Activated T-cell treated with anti-CD3 and anti-CD28 coated beads, Interleukin-2, amount 50 U/mL, for 24 hours (primary cell): Measurements from ENCODE around the gene UTP20.
A peak's percentile ranks its signal among the peaks of the same experiment; 100 is the strongest.

Source experiments
- DNase-seq: peaks from one replicate; pipeline ENCODE4 v3.0.0-alpha.2; 2020
- H3K27ac Mint-ChIP-seq: 2 replicates; pipeline ENCODE4 v1.8.0; 2020; ENCODE audit warnings: mild to moderate bottlenecking, mixed read lengths
- H3K27me3 Mint-ChIP-seq: 2 replicates; pipeline ENCODE4 v1.8.0; 2020; ENCODE audit warnings: mixed read lengths
- H3K36me3 Mint-ChIP-seq: 2 replicates; pipeline ENCODE4 v1.8.0; 2020; ENCODE audit warnings: low read depth, mixed read lengths
- H3K4me1 Mint-ChIP-seq: 2 replicates; pipeline ENCODE4 v1.8.0; 2020; ENCODE audit warnings: low read depth, mixed read lengths
- H3K4me3 Mint-ChIP-seq: 2 replicates; pipeline ENCODE4 v1.8.0; 2020; ENCODE audit warnings: mild to moderate bottlenecking, moderate library complexity, mixed read lengths
- H3K9me3 Mint-ChIP-seq: 2 replicates; pipeline ENCODE4 v1.8.0; 2020; ENCODE audit warnings: mixed read lengths

The UTP20 gene

DNA sequence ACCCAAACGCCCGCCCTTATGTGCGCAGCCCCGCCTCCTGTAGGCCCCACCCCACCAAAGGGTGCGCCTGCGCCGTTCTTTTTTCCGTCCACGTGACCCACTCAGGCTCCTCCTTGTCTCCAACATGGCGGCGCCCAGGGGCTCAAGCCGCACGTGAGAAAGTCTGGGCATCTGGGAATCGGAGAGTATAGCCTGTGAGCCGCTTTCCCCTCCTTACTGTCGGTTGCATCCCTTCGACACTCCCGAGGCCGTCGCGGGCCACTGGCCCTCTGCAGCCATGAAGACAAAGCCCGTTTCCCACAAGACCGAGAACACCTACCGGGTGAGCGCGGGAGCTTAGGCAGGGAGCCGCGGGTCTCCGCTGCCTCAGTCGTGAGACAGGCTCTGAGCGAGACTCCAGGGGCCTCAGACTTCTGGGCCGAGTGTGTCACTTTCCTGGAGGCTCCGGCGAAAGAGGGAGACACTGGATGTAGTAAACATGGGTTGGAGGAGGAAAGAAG, at the start of gene UTP20:
Gene UTP20 (plus strand): TSS at position 100 of the 500 bp plus-strand sequence. CDS start 178 bp downstream, at position 278.
- Mint-ChIP-seq H3K4me1 (peaks cover 23% of the 10 kb centered on the region), H3K27me3 (peaks cover 23% of the 10 kb centered on the region), H3K9me3 (no peaks in the 10 kb centered on the region), H3K27ac (peak within 1 kb of the TSS; percentile 98), H3K36me3 (peaks cover 44% of the 10 kb centered on the region), H3K4me3 (peak within 1 kb of the TSS; percentile 98)
- DNase-seq = peak; percentile 97

DNA sequence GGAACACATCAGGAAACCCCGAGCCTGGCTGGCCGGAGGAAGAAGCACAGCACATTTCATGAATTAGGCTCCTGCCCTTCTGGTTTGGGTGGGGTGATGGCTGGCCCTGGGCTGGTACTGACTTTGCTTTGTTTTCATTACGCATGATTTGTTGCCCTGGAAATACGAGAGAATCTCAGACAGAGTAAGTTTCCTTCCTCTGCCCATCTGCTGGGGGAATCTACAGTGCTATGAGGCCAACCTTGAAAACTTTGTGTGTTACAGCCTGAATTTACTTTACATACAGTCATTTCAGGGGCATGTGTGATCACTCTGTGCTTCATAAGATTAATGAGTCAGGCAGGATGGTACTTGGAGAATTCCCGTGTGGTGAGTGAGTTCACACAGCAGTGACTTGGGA, 49.4 kb upstream of the UTP20 start:
- H3K4me1 Mint-ChIP-seq = no peaks in the 10 kb centered on the region
- no peak for DNase-seq
- no peak overlapping the region for H3K4me3 Mint-ChIP-seq
- H3K36me3 Mint-ChIP-seq = no peaks in the 10 kb centered on the region
- no peaks in the 10 kb centered on the region for H3K9me3 Mint-ChIP-seq
- peaks cover 10% of the 10 kb centered on the region for H3K27me3 Mint-ChIP-seq
- H3K27ac Mint-ChIP-seq = no peak overlapping the region

DNA sequence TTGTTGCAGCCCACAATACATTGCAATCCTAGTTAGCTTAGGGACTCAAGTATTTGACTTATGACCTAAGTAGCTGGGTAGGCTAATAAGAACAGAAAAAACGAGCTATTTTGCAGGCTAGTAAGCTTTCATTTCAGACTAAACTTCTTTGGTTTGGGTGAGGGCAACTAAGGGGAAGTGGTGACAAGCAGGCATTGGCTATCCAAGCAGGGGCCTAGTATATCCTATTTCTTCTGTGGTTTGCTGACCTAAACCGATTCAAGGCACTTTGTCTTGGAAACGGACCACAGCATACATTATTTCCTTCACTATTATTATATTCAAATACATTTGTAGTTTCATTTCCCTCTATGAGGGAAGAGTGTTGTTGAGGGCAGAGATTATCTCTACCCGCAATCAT, 48.3 kb upstream of the UTP20 start:
- Mint-ChIP-seq H3K27me3 (peaks cover 11% of the 10 kb centered on the region), H3K4me1 (no peaks in the 10 kb centered on the region), H3K9me3 (no peaks in the 10 kb centered on the region), H3K27ac (no peak overlapping the region), H3K4me3 (no peak overlapping the region), H3K36me3 (no peaks in the 10 kb centered on the region)
- no peak for DNase-seq

DNA sequence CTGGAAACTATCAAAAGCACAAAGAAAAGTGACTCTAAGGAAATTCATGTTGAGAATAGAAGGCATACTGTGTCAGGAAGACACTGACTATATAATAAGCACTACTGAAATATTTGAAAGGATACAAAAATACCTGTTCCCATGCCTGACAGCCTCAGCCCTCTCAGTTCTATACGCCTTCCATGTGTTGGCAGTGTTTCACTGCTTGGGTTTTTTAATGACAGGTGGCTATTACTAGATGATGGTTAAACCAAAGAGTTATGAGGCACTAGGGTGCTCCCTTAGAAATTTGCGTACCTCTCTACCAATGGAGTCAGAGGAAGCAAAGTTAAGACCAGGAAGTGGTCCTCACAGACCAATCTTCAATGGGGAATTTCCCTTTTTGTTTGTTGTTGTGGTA, 44.2 kb upstream of the UTP20 start:
- peaks cover 17% of the 10 kb centered on the region for H3K27me3 Mint-ChIP-seq
- no peaks in the 10 kb centered on the region for H3K9me3 Mint-ChIP-seq
- no peak overlapping the region for H3K4me3 Mint-ChIP-seq
- DNase-seq = no peak
- no peaks in the 10 kb centered on the region for H3K4me1 Mint-ChIP-seq
- H3K36me3 Mint-ChIP-seq = no peaks in the 10 kb centered on the region
- H3K27ac Mint-ChIP-seq = no peak overlapping the region

DNA sequence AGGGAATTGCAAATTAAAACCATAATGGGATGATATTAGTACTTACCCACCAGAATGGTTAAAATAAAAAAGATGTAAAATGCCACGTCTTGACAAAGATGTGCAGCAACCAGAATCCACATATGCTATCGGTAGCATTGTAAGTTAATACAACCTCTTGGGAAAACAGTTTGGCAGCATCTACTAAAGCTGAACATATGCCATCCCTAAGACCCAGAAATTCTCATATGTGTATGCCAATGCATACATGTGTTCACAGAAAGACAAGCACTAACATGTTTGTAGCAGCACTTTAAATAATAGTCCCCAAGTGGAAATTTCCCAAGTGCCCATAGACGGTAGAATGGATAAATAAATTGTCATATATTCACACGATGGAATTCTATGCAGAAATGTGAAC, 41.6 kb upstream of the UTP20 start:
- DNase-seq = no peak
- Mint-ChIP-seq H3K4me1 (no peaks in the 10 kb centered on the region), H3K27me3 (peaks cover 17% of the 10 kb centered on the region), H3K27ac (no peak overlapping the region), H3K4me3 (no peak overlapping the region), H3K9me3 (no peaks in the 10 kb centered on the region), H3K36me3 (no peaks in the 10 kb centered on the region)

DNA sequence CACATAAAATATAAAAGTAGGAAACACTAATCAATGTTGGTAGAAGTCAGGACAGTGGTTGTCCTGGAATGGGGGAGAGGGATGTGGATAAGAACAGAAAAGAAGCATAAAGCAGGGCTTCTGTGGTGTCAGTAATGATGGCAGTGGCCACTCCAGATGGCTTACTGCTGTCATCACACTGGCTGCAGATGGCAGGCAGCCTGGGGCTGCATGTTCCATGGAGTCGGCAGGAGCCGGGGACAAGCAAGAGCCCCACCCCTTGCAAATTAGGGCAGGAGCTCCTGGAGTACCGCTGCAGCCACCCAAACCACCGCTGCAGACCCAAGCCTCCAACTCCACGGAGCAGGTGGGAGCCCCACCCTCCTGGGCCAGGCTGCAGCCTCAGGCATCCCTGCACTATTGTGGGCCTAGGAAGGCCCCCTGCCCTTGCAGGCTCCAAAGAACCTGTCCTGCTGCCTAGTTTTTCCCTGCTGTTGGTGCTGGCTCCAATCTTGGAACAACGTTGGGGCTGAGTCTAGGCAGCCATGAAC, 41.0 kb upstream of the UTP20 start:
- peaks cover 16% of the 10 kb centered on the region for H3K27me3 Mint-ChIP-seq
- no peaks in the 10 kb centered on the region for H3K4me1 Mint-ChIP-seq
- H3K36me3 Mint-ChIP-seq = no peaks in the 10 kb centered on the region
- H3K4me3 Mint-ChIP-seq = no peak overlapping the region
- DNase-seq = no peak
- H3K9me3 Mint-ChIP-seq = no peaks in the 10 kb centered on the region
- no peak overlapping the region for H3K27ac Mint-ChIP-seq

DNA sequence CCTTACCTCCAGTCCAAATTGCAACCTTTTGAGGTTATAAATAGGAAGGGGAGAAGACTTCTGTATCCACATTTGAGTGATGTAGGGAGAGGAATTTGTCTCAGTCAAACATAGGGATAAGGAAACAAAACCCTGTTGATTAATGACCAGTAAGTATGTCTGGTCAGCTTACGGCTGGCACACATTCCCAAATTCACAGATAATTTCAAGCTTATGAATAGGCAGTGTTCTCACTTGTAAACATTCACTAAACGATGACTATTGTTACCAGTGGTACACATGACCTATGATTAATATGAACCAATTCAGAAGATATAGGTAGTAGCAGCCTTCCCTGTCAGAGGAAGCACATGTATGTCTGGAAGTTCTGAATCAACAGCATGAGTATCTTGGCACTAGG, 36.8 kb upstream of the UTP20 start:
- no peak overlapping the region for H3K4me3 Mint-ChIP-seq
- no peaks in the 10 kb centered on the region for H3K4me1 Mint-ChIP-seq
- H3K9me3 Mint-ChIP-seq = no peaks in the 10 kb centered on the region
- H3K36me3 Mint-ChIP-seq = no peaks in the 10 kb centered on the region
- H3K27ac Mint-ChIP-seq = no peak overlapping the region
- no peak for DNase-seq
- H3K27me3 Mint-ChIP-seq = peaks cover 7% of the 10 kb centered on the region

DNA sequence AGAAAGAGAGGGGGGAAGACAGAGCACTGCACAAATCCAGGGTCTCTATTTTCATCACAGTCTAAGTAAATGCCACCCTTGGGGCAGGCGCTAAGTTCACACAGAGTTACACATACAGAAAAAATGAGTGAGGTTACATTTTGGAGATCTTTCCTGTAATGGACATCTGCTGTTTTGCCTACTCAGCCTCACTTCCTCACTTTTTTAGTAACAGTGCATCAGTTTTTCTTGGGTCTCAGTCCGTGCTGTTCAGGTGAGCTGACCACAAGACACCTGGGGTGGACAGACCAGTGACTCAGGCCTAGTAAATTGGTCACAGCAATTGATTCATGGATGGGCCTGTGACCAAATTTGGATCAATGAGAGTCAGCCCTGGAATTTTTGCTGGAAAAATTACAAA, 36.3 kb upstream of the UTP20 start:
- H3K4me3 Mint-ChIP-seq = no peak overlapping the region
- no peaks in the 10 kb centered on the region for H3K9me3 Mint-ChIP-seq
- H3K27me3 Mint-ChIP-seq = peaks cover 2% of the 10 kb centered on the region

DNA sequence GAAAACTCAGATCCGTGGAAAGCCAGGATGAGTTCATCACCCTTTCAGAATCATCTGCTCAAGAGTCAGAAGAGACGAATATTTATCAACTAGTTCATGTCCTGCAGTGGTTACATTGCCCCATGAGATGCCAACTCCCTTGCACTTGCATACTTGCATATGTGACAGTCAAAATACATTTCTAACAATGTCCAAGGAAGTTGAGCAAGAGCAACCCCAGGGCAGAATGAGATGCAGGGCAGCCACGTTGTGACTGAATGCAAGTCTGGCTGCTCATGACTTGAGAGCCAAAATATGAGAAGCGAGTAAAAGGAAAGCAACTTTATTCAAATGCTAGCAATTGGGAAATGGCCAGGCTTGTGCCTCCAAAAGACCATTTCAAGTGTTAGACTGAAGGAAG, 23.6 kb upstream of the UTP20 start:
- Mint-ChIP-seq H3K36me3 (no peaks in the 10 kb centered on the region), H3K4me1 (no peaks in the 10 kb centered on the region), H3K9me3 (no peaks in the 10 kb centered on the region), H3K4me3 (no peak overlapping the region), H3K27ac (no peak overlapping the region), H3K27me3 (peaks cover 10% of the 10 kb centered on the region)
- no peak for DNase-seq

More for the DNA sequence above, 36.3 kb upstream of the UTP20 start:
- H3K4me1 Mint-ChIP-seq = no peaks in the 10 kb centered on the region
- H3K36me3 Mint-ChIP-seq = no peaks in the 10 kb centered on the region
- no peak for DNase-seq
- no peak overlapping the region for H3K27ac Mint-ChIP-seq

DNA sequence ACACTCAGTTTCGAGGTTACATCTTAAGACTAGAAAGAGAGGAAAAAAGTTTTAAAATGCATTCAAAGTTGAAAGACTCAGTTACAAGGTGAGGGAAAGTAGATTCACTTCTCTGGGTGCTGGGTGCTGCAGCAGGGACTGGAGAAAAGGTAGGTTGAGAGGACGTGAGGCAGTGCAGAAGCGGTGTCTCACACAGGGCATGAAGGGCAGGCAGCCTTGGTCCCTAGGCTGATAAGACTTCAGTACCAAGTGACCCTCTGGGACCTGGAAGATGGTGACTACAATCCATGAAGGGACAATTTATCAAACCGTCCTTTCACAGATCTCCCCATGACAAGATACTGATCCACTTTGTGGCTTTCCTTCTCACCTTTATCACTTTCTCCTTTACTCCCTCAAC, 22.5 kb upstream of the UTP20 start:
- H3K4me3 Mint-ChIP-seq = no peak overlapping the region
- H3K4me1 Mint-ChIP-seq = no peaks in the 10 kb centered on the region
- peaks cover 10% of the 10 kb centered on the region for H3K27me3 Mint-ChIP-seq
- no peaks in the 10 kb centered on the region for H3K36me3 Mint-ChIP-seq
- no peak overlapping the region for H3K27ac Mint-ChIP-seq
- H3K9me3 Mint-ChIP-seq = no peaks in the 10 kb centered on the region
- no peak for DNase-seq

DNA sequence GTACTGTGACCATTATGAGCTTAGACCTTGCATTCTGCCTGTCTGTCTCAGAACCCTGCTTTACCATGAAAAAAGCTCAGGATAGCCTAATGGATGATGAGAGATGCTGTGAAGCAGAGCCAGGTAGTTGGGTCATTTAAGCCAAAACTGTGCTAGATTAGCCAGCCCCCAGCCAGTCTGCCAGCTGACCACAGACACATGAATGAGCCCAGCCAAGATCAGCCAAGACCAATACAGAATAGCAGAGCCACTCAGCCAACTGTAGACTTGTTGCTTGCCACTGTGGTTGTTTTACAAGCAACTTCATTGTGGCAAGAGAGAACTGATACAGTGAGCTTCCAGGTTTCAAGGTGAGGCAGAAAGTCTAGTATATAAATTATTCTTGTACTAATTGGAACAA, 12.8 kb upstream of the UTP20 start:
- Mint-ChIP-seq H3K4me3 (no peak overlapping the region), H3K36me3 (no peaks in the 10 kb centered on the region), H3K4me1 (no peaks in the 10 kb centered on the region), H3K27me3 (peaks cover 65% of the 10 kb centered on the region), H3K27ac (no peak overlapping the region), H3K9me3 (no peaks in the 10 kb centered on the region)
- no peak for DNase-seq

DNA sequence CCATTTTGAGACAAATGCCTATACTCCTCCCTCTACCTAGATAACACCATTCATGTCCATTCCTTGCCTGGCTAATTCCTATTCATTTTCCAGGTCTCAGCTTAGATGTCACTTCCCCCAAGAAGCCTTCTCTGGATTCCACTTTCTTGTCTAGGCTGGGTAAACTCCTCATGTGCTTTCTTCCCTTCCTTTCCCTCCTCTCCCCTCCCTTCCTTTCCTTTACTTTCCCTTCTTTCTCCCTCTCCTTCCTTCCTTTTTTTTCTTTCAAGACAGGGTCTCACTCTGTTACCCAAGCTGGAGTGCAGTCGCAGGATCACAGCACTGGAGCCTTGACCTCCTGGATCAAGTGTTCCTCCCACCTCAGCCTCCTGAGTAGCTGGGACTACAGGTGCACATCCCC, 3.5 kb upstream of the UTP20 start:
- Mint-ChIP-seq H3K4me1 (peaks cover 6% of the 10 kb centered on the region), H3K9me3 (no peaks in the 10 kb centered on the region), H3K36me3 (peaks cover 12% of the 10 kb centered on the region), H3K27ac (no peak overlapping the region), H3K4me3 (no peak overlapping the region), H3K27me3 (peaks cover 28% of the 10 kb centered on the region)
- DNase-seq = no peak

DNA sequence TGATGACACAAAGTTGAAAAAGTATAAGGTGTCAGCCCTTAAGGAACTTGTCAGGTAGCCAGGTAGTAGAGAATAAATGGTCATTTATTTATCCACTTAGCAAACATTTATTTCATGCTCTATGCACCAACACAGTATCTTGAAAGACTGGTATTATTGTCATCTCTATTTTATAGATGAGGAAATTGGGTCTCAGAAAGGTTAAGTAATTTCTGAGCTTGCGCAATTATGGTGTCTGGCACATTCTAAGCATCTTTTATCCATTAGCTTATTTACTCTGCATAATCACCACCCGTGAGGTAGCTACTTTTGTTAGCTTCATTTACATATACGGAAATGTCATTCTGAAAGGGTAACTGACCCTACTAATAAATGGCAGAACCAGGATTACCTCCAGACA, 2.5 kb upstream of the UTP20 start:
- DNase-seq = no peak
- H3K4me1 Mint-ChIP-seq = peaks cover 13% of the 10 kb centered on the region
- peaks cover 20% of the 10 kb centered on the region for H3K36me3 Mint-ChIP-seq
- no peak overlapping the region for H3K27ac Mint-ChIP-seq
- H3K4me3 Mint-ChIP-seq = no peak overlapping the region
- peaks cover 23% of the 10 kb centered on the region for H3K27me3 Mint-ChIP-seq
- no peaks in the 10 kb centered on the region for H3K9me3 Mint-ChIP-seq

DNA sequence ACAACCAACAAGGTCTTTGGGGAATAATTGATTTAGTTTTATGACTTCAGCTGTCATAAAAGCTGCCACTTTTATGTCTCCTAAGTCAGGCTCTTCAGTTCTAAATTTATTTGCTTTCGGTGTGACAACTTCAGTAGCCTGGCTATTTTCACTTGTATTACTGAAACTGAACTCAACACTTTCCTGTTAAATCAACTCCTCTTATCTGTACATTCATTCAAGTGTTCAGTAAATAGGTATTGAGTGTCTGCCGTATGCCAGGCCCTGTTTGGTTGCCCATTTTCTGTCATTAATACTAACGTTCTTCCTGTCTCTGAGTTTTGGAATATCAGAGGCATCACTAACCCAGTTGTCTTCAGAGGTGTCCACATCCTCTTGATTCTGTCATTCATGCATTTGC, 7.5 kb downstream of the UTP20 start:
- no peak for DNase-seq
- peaks cover 94% of the 10 kb centered on the region for H3K36me3 Mint-ChIP-seq
- H3K27me3 Mint-ChIP-seq = no peaks in the 10 kb centered on the region
- H3K4me3 Mint-ChIP-seq = no peak overlapping the region
- H3K4me1 Mint-ChIP-seq = peaks cover 11% of the 10 kb centered on the region
- no peaks in the 10 kb centered on the region for H3K9me3 Mint-ChIP-seq
- H3K27ac Mint-ChIP-seq = no peak overlapping the region

DNA sequence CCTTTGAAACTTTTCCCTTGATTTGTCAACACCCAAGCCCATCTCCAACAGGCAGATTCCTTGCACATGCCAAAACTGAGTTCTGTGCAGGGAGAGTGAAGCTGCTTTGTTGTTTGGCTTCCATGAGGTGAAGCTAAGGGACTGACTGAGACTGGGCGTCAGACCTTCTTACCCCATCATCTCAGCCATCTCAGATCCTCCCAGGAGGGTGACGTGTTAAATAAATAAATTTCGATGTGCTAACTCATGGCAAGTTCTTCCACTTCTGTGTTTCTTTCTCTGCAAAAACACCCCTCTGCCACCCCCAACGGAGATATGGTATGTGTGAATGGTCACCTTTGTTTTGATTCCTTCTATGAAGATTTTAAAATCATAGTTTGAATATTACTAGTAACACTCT, 17.8 kb downstream of the UTP20 start:
- no peak for DNase-seq
- Mint-ChIP-seq H3K27ac (no peak overlapping the region), H3K9me3 (no peaks in the 10 kb centered on the region), H3K4me3 (no peak overlapping the region), H3K36me3 (peaks cover 90% of the 10 kb centered on the region), H3K4me1 (no peaks in the 10 kb centered on the region), H3K27me3 (no peaks in the 10 kb centered on the region)

DNA sequence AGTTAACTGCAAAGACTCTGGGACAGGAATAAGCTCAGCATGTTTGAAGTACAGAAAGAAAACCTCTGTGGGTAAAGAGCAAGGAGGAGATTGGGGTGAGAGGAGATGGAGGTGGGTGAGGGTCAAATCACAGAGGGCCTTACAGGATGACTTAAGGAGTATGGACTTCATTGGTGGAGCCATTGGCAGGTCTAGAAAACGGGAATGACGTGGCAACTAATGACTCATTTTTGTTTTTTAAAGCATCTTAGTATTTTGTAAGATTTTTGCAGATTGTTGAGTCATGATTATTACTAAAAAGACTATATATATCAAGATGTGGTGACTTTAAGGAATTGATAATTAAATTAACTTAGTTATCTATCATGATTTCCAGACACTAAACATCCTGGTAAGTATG, 18.5 kb downstream of the UTP20 start:
- peaks cover 91% of the 10 kb centered on the region for H3K36me3 Mint-ChIP-seq
- peak overlapping the region; percentile 58 for H3K27ac Mint-ChIP-seq
- H3K4me3 Mint-ChIP-seq = no peak overlapping the region

More for the DNA sequence above, 18.5 kb downstream of the UTP20 start:
- Mint-ChIP-seq H3K9me3 (no peaks in the 10 kb centered on the region), H3K27me3 (no peaks in the 10 kb centered on the region), H3K4me1 (no peaks in the 10 kb centered on the region)
- DNase-seq = no peak
